WTC11 (cell line): ENCODE measurements around the gene ATP5MC2. TPM values are rescaled to one million over a fixed set of nuclear protein-coding genes. Genes with fewer than 3 reads are reported as not detected.

Experiments
- ATAC-seq: fragments of 200-7000 bp; cut with Tn5 transposase; 2 replicates; pipeline ENCODE4 v1.10.0; 2021; ENCODE audit warnings: mild to moderate bottlenecking, moderate library complexity
- CTCF ChIA-PET: fragments of 300-600 bp; sonication (Branson Sonifier 250); formaldehyde crosslinking; loops from one replicate; lab custom pipeline; 2021; ENCODE audit warnings: antibody characterized with exemption; lab: Charles Lee
- POLR2A ChIA-PET: fragments of 350-600 bp; sonication (Branson Sonifier 250); formaldehyde crosslinking; loops from one replicate; lab custom pipeline; 2021; ENCODE audit warnings: antibody characterized with exemption; lab: Charles Lee
- DNase-seq: peaks from one replicate; pipeline ENCODE4 v3.0.0; 2021; ENCODE audit warnings: low spot score
- H3K27ac Mint-ChIP-seq: 2 replicates; pipeline ENCODE4 v1.8.0; 2021; ENCODE audit warnings: mixed read lengths
- H3K27me3 Mint-ChIP-seq: 2 replicates; pipeline ENCODE4 v1.8.0; 2021; ENCODE audit warnings: low read depth, mild to moderate bottlenecking, moderate library complexity, mixed read lengths
- H3K36me3 Mint-ChIP-seq: 2 replicates; pipeline ENCODE4 v1.8.0; 2021; ENCODE audit warnings: mixed read lengths
- H3K4me1 Mint-ChIP-seq: 2 replicates; pipeline ENCODE4 v1.8.0; 2022; ENCODE audit warnings: mixed read lengths
- H3K4me3 Mint-ChIP-seq: 2 replicates; pipeline ENCODE4 v1.8.0; 2021; ENCODE audit warnings: mild to moderate bottlenecking, moderate library complexity, mixed read lengths
- H3K9me3 Mint-ChIP-seq: 2 replicates; pipeline ENCODE4 v1.8.0; 2021; ENCODE audit warnings: mixed read lengths
- FOXK1 ChIP-seq: sonication (generic); formaldehyde crosslinking; IDR thresholded peaks from 2 replicates; pipeline ENCODE4 v1.8.0; 2022; ENCODE audit warnings: mild to moderate bottlenecking, moderate library complexity, missing genetic modification reagents
- HMGA2 ChIP-seq: fragments of 250-450 bp; sonication (Bioruptor Pico); IDR thresholded peaks from 2 replicates; pipeline ENCODE4 v1.4.0; 2021; ENCODE audit warnings: mild to moderate bottlenecking, moderate library complexity
- NFATC4 ChIP-seq: fragments of 250-450 bp; sonication (Bioruptor Pico); IDR thresholded peaks from 2 replicates; pipeline ENCODE4 v1.9.0; 2021; ENCODE audit warnings: mild to moderate bottlenecking
- NR2C2 ChIP-seq: sonication (generic); formaldehyde crosslinking; IDR thresholded peaks from 2 replicates; pipeline ENCODE4 v1.8.0; 2022; ENCODE audit warnings: mild to moderate bottlenecking, missing genetic modification reagents
- NR3C1 ChIP-seq: sonication (generic); formaldehyde crosslinking; conservative IDR thresholded peaks from 2 replicates; pipeline ENCODE4 v1.8.1; 2023; ENCODE audit warnings: low read depth, mild to moderate bottlenecking, missing genetic modification reagents
- SMAD3 ChIP-seq: sonication (generic); formaldehyde crosslinking; IDR thresholded peaks from 2 replicates; pipeline ENCODE4 v1.8.0; 2022; ENCODE audit warnings: missing genetic modification reagents, mild to moderate bottlenecking, borderline replicate concordance
- TEAD4 ChIP-seq: sonication (generic); formaldehyde crosslinking; IDR thresholded peaks from 2 replicates; pipeline ENCODE4 v1.8.0; 2022; ENCODE audit warnings: mild to moderate bottlenecking, missing genetic modification reagents
- ZNF219 ChIP-seq: sonication (generic); formaldehyde crosslinking; IDR thresholded peaks from 2 replicates; pipeline ENCODE4 v1.8.0; 2023; ENCODE audit warnings: missing genetic modification reagents, mild to moderate bottlenecking, borderline replicate concordance
- ZNF232 ChIP-seq: sonication (generic); formaldehyde crosslinking; IDR thresholded peaks from 2 replicates; pipeline ENCODE4 v1.8.0; 2022; ENCODE audit warnings: mild to moderate bottlenecking, missing genetic modification reagents
- ZNF671 ChIP-seq: fragments of 250-450 bp; sonication (Bioruptor Pico); IDR thresholded peaks from 2 replicates; pipeline ENCODE4 v1.8.0; 2021; ENCODE audit warnings: mild to moderate bottlenecking
- total RNA-seq: library from RNA; stranded (reverse); gene quantifications from 3 replicates; pipeline ENCODE4 v1.2.3, GENCODE V29; 2021
- TF ChIP-seq, protein P1 (sequence below): sonication (generic); formaldehyde crosslinking; IDR thresholded peaks from 2 replicates; pipeline ENCODE4 v1.8.1; 2022; ENCODE audit warnings: missing genetic modification reagents, borderline replicate concordance
- TF ChIP-seq, protein P2 (sequence below): sonication (generic); formaldehyde crosslinking; IDR thresholded peaks from 2 replicates; pipeline ENCODE4 v1.8.1; 2022; ENCODE audit warnings: mild to moderate bottlenecking, moderate library complexity, missing genetic modification reagents
- TF ChIP-seq, protein P3 (sequence below): sonication (generic); formaldehyde crosslinking; conservative IDR thresholded peaks from 2 replicates; pipeline ENCODE4 v1.8.1; 2022; ENCODE audit warnings: mild to moderate bottlenecking, missing genetic modification reagents
- TF ChIP-seq, protein P4 (sequence below): sonication (generic); formaldehyde crosslinking; IDR thresholded peaks from 2 replicates; pipeline ENCODE4 v1.8.0; 2022; ENCODE audit warnings: mild to moderate bottlenecking, missing genetic modification reagents
- TF ChIP-seq, protein P5 (sequence below): sonication (generic); formaldehyde crosslinking; IDR thresholded peaks from 2 replicates; pipeline ENCODE4 v1.8.0; 2023; ENCODE audit warnings: mild to moderate bottlenecking, missing genetic modification reagents
- TF ChIP-seq, protein P6 (sequence below): fragments of 250-450 bp; sonication (Bioruptor Pico); IDR thresholded peaks from 2 replicates; pipeline ENCODE4 v1.9.0; 2021; ENCODE audit warnings: mild to moderate bottlenecking
- TF ChIP-seq, protein P7 (sequence below): sonication (generic); formaldehyde crosslinking; IDR thresholded peaks from 2 replicates; pipeline ENCODE4 v1.8.0; 2022; ENCODE audit warnings: mild to moderate bottlenecking, missing genetic modification reagents
- TF ChIP-seq, protein P8 (sequence below): sonication (generic); formaldehyde crosslinking; IDR thresholded peaks from 2 replicates; pipeline ENCODE4 v1.8.1; 2023; ENCODE audit warnings: mild to moderate bottlenecking, moderate library complexity, missing genetic modification reagents
- TF ChIP-seq, protein P9 (sequence below): fragments of 250-450 bp; sonication (Bioruptor Pico); IDR thresholded peaks from 2 replicates; pipeline ENCODE4 v2.1.2; 2022; ENCODE audit warnings: mild to moderate bottlenecking, moderate library complexity

ATP5MC2 gene
- total RNA-seq, 1 experiment from 2014 or later, result 411 TPM

DNA sequence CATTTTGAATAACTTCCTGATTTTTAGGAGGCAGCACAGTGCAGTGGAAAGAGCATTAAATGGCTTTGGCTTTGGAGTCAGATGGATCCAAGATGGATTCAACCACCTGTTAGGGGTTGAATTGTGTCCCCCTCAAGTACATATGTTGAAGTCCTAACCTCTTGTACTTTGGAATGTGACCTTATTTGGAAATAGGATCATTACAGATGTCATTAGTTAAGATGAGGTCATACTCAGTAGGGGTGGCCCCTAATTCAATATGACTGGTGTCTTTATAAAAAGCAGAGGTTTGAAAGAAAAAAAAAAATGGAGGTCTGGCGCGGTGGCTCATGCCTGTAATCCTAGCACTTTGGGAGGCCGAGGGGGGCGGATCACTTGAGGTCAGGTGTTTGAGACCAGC is 18.8 kb downstream of the ATP5MC2 start:
- no peak overlapping the region for H3K4me3 Mint-ChIP-seq
- no peaks in the 10 kb centered on the region for H3K27me3 Mint-ChIP-seq
- H3K27ac Mint-ChIP-seq, result no peak overlapping the region
- ATAC-seq (no peak), DNase-seq (no peak)
- H3K9me3 Mint-ChIP-seq, result no peaks in the 10 kb centered on the region
- ChIA-PET CTCF (interaction anchor here (0.7 to 3.3 kb wide), 2 partner anchors 114 to 534 kb away, joined by 3 to 24 read pairs; no protein-coding TSS in a partner anchor), POLR2A (no interaction called here)
- H3K36me3 Mint-ChIP-seq, result peaks cover 6% of the 10 kb centered on the region
- peaks cover 14% of the 10 kb centered on the region for H3K4me1 Mint-ChIP-seq
- TF ChIP-seq, protein P1, sequence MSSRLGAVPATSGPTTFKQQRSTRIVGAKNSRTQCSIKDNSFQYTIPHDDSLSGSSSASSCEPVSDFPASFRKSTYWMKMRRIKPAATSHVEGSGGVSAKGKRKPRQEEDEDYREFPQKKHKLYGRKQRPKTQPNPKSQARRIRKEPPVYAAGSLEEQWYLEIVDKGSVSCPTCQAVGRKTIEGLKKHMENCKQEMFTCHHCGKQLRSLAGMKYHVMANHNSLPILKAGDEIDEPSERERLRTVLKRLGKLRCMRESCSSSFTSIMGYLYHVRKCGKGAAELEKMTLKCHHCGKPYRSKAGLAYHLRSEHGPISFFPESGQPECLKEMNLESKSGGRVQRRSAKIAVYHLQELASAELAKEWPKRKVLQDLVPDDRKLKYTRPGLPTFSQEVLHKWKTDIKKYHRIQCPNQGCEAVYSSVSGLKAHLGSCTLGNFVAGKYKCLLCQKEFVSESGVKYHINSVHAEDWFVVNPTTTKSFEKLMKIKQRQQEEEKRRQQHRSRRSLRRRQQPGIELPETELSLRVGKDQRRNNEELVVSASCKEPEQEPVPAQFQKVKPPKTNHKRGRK (CRISPR knock-in tag), result no peak
- TF ChIP-seq, protein P2, sequence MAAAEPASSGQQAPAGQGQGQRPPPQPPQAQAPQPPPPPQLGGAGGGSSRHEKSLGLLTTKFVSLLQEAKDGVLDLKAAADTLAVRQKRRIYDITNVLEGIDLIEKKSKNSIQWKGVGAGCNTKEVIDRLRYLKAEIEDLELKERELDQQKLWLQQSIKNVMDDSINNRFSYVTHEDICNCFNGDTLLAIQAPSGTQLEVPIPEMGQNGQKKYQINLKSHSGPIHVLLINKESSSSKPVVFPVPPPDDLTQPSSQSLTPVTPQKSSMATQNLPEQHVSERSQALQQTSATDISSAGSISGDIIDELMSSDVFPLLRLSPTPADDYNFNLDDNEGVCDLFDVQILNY (CRISPR knock-in tag), result no peak
- TF ChIP-seq, protein P3, sequence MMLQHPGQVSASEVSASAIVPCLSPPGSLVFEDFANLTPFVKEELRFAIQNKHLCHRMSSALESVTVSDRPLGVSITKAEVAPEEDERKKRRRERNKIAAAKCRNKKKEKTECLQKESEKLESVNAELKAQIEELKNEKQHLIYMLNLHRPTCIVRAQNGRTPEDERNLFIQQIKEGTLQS (CRISPR knock-in tag), result no peak
- TF ChIP-seq ZNF232 (CRISPR knock-in tag) (no peak), ZNF671 (CRISPR knock-in tag) (no peak), FOXK1 (CRISPR knock-in tag) (no peak), NR3C1 (CRISPR knock-in tag) (no peak)
- TF ChIP-seq, protein P4, sequence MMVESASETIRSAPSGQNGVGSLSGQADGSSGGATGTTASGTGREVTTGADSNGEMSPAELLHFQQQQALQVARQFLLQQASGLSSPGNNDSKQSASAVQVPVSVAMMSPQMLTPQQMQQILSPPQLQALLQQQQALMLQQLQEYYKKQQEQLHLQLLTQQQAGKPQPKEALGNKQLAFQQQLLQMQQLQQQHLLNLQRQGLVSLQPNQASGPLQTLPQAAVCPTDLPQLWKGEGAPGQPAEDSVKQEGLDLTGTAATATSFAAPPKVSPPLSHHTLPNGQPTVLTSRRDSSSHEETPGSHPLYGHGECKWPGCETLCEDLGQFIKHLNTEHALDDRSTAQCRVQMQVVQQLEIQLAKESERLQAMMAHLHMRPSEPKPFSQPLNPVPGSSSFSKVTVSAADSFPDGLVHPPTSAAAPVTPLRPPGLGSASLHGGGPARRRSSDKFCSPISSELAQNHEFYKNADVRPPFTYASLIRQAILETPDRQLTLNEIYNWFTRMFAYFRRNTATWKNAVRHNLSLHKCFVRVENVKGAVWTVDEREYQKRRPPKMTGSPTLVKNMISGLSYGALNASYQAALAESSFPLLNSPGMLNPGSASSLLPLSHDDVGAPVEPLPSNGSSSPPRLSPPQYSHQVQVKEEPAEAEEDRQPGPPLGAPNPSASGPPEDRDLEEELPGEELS (CRISPR knock-in tag), result no peak
- TF ChIP-seq, protein P5, sequence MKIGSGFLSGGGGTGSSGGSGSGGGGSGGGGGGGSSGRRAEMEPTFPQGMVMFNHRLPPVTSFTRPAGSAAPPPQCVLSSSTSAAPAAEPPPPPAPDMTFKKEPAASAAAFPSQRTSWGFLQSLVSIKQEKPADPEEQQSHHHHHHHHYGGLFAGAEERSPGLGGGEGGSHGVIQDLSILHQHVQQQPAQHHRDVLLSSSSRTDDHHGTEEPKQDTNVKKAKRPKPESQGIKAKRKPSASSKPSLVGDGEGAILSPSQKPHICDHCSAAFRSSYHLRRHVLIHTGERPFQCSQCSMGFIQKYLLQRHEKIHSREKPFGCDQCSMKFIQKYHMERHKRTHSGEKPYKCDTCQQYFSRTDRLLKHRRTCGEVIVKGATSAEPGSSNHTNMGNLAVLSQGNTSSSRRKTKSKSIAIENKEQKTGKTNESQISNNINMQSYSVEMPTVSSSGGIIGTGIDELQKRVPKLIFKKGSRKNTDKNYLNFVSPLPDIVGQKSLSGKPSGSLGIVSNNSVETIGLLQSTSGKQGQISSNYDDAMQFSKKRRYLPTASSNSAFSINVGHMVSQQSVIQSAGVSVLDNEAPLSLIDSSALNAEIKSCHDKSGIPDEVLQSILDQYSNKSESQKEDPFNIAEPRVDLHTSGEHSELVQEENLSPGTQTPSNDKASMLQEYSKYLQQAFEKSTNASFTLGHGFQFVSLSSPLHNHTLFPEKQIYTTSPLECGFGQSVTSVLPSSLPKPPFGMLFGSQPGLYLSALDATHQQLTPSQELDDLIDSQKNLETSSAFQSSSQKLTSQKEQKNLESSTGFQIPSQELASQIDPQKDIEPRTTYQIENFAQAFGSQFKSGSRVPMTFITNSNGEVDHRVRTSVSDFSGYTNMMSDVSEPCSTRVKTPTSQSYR (CRISPR knock-in tag), result no peak
- TF ChIP-seq, protein P6, sequence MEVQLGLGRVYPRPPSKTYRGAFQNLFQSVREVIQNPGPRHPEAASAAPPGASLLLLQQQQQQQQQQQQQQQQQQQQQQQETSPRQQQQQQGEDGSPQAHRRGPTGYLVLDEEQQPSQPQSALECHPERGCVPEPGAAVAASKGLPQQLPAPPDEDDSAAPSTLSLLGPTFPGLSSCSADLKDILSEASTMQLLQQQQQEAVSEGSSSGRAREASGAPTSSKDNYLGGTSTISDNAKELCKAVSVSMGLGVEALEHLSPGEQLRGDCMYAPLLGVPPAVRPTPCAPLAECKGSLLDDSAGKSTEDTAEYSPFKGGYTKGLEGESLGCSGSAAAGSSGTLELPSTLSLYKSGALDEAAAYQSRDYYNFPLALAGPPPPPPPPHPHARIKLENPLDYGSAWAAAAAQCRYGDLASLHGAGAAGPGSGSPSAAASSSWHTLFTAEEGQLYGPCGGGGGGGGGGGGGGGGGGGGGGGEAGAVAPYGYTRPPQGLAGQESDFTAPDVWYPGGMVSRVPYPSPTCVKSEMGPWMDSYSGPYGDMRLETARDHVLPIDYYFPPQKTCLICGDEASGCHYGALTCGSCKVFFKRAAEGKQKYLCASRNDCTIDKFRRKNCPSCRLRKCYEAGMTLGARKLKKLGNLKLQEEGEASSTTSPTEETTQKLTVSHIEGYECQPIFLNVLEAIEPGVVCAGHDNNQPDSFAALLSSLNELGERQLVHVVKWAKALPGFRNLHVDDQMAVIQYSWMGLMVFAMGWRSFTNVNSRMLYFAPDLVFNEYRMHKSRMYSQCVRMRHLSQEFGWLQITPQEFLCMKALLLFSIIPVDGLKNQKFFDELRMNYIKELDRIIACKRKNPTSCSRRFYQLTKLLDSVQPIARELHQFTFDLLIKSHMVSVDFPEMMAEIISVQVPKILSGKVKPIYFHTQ (CRISPR knock-in tag), result no peak

DNA sequence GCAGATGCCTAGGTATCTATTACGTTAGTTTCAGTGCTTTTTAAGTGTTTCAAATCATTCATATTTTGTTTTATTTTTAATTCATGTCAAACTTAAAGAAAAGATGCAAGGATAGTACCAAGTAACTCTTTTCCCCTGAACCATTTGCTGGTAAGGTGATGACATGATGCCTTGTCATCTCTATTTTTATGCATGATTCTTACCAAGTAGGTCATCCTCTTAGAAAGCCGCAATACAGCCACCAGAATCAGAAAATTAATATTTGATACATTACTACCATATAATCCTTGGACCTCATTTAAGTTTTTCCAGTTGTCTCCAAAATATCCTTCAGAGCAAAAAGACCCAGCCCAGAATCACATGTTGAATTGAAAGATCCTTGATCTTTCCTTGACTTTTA is 22.3 kb downstream of the ATP5MC2 start:
- ATAC-seq, result no peak
- no peak overlapping the region for H3K4me3 Mint-ChIP-seq
- no peak for DNase-seq
- no peaks in the 10 kb centered on the region for H3K36me3 Mint-ChIP-seq
- no peaks in the 10 kb centered on the region for H3K27me3 Mint-ChIP-seq
- H3K4me1 Mint-ChIP-seq, result peaks cover 4% of the 10 kb centered on the region
- H3K27ac Mint-ChIP-seq, result no peak overlapping the region
- ChIA-PET POLR2A (no interaction called here), CTCF (no interaction called here)
- H3K9me3 Mint-ChIP-seq, result no peaks in the 10 kb centered on the region
- TF ChIP-seq ZNF219 (CRISPR knock-in tag) (no peak), TEAD4 (CRISPR knock-in tag) (no peak), NR2C2 (no peak), NFATC4 (CRISPR knock-in tag) (no peak), SMAD3 (CRISPR knock-in tag) (no peak), HMGA2 (no peak)
- TF ChIP-seq, protein P7, sequence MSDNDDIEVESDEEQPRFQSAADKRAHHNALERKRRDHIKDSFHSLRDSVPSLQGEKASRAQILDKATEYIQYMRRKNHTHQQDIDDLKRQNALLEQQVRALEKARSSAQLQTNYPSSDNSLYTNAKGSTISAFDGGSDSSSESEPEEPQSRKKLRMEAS (CRISPR knock-in tag), result no peak
- TF ChIP-seq, protein P8, sequence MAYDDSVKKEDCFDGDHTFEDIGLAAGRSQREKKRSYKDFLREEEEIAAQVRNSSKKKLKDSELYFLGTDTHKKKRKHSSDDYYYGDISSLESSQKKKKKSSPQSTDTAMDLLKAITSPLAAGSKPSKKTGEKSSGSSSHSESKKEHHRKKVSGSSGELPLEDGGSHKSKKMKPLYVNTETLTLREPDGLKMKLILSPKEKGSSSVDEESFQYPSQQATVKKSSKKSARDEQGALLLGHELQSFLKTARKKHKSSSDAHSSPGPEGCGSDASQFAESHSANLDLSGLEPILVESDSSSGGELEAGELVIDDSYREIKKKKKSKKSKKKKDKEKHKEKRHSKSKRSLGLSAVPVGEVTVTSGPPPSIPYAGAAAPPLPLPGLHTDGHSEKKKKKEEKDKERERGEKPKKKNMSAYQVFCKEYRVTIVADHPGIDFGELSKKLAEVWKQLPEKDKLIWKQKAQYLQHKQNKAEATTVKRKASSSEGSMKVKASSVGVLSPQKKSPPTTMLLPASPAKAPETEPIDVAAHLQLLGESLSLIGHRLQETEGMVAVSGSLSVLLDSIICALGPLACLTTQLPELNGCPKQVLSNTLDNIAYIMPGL (CRISPR knock-in tag), result no peak
- TF ChIP-seq, protein P9, sequence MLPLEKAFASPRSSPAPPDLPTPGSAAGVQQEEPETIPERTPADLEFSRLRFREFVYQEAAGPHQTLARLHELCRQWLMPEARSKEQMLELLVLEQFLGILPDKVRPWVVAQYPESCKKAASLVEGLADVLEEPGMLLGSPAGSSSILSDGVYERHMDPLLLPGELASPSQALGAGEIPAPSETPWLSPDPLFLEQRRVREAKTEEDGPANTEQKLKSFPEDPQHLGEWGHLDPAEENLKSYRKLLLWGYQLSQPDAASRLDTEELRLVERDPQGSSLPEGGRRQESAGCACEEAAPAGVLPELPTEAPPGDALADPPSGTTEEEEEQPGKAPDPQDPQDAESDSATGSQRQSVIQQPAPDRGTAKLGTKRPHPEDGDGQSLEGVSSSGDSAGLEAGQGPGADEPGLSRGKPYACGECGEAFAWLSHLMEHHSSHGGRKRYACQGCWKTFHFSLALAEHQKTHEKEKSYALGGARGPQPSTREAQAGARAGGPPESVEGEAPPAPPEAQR, result no peak
